Glutamatergic neuron (in vitro differentiated cells): ENCODE results near the gene AATK. TPM values are rescaled to one million over a fixed set of nuclear protein-coding genes. Genes with fewer than 3 reads are reported as not detected.

Source experiments
- DNase-seq: peaks from one replicate; pipeline ENCODE4 v3.0.0; 2022
- H3K27ac Mint-ChIP-seq: one replicate; pipeline ENCODE4 v1.8.0; 2020; ENCODE audit warnings: mild to moderate bottlenecking, mixed read lengths, inconsistent platforms; ENCODE audit not compliant: unreplicated experiment
- H3K27me3 Mint-ChIP-seq: one replicate; pipeline ENCODE4 v1.8.0; 2020; ENCODE audit warnings: mild to moderate bottlenecking, moderate library complexity, mixed read lengths, inconsistent platforms; ENCODE audit not compliant: unreplicated experiment
- H3K36me3 Mint-ChIP-seq: one replicate; pipeline ENCODE4 v1.8.0; 2020; ENCODE audit warnings: mild to moderate bottlenecking, mixed read lengths, inconsistent platforms; ENCODE audit not compliant: unreplicated experiment
- H3K4me1 Mint-ChIP-seq: one replicate; pipeline ENCODE4 v1.8.0; 2020; ENCODE audit warnings: mild to moderate bottlenecking, low read depth, mixed read lengths, inconsistent platforms; ENCODE audit not compliant: unreplicated experiment
- H3K4me3 Mint-ChIP-seq: one replicate; pipeline ENCODE4 v1.8.0; 2020; ENCODE audit warnings: mild to moderate bottlenecking, mixed read lengths, inconsistent platforms; ENCODE audit not compliant: unreplicated experiment
- H3K9me3 Mint-ChIP-seq: one replicate; pipeline ENCODE4 v1.8.0; 2020; ENCODE audit warnings: mild to moderate bottlenecking, moderate library complexity, mixed read lengths, inconsistent platforms; ENCODE audit not compliant: unreplicated experiment
- total RNA-seq: library from RNA; stranded (reverse); fragmentation: NEBNext Ultra II Directional; extraction: Animal tissue kit (Norgen Biotek cat#: 25700); gene quantifications from one replicate; pipeline ENCODE4 v1.2.1, GENCODE V29; 2021; ENCODE audit not compliant: unreplicated experiment
- TF ChIP-seq, protein P1 (sequence below): fragments of 200-600 bp; sonication (generic); IDR thresholded peaks from one replicate; pipeline ENCODE4 v1.5.0; 2021; ENCODE audit not compliant: partially characterized antibody, unreplicated experiment

AATK gene
- total RNA-seq, 1 donor from 2014 or later: 27.0 TPM

DNA sequence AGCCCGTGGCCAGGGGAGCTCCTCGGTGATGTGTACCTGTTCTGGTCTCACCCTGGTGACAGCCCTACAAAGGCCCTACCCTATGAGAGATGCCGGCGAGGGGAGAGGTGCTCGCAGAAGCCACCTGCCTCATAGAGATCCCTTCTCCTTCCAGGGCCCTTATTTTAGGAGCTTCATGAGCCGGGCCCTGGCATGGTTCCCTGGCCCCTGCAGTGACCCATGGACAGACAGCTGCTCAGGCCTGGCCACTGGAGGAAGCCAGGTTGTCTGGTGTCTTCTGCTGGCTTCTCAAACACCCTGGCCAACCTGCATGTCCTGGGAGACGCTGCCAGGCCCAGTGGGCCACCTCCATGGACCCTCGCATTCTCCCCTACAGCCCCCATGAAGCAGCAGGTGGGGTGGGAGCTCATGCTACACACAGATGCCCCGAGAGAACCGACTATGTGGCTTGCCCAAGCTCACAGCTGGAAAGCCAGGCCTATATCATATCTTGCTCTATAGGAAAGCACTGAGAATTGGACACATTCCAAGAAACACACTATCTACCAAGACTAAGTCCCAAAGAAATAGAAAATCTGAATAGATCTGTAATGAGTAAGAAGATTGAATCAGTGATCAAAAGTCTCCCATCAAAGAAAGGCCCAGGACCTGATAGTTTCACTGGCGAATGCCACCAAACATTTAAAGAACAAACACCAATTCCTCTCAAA is 7.2 kb upstream of the AATK start:
- peaks cover 8% of the 10 kb centered on the region for H3K4me1 Mint-ChIP-seq
- H3K36me3 Mint-ChIP-seq: peaks cover 22% of the 10 kb centered on the region
- peaks cover 10% of the 10 kb centered on the region for H3K27me3 Mint-ChIP-seq
- TF ChIP-seq, protein P1, sequence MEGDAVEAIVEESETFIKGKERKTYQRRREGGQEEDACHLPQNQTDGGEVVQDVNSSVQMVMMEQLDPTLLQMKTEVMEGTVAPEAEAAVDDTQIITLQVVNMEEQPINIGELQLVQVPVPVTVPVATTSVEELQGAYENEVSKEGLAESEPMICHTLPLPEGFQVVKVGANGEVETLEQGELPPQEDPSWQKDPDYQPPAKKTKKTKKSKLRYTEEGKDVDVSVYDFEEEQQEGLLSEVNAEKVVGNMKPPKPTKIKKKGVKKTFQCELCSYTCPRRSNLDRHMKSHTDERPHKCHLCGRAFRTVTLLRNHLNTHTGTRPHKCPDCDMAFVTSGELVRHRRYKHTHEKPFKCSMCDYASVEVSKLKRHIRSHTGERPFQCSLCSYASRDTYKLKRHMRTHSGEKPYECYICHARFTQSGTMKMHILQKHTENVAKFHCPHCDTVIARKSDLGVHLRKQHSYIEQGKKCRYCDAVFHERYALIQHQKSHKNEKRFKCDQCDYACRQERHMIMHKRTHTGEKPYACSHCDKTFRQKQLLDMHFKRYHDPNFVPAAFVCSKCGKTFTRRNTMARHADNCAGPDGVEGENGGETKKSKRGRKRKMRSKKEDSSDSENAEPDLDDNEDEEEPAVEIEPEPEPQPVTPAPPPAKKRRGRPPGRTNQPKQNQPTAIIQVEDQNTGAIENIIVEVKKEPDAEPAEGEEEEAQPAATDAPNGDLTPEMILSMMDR: no peak
- H3K27ac Mint-ChIP-seq: peak overlapping the region; percentile 3
- DNase-seq: no peak
- H3K9me3 Mint-ChIP-seq: peaks cover 16% of the 10 kb centered on the region
- no peak overlapping the region for H3K4me3 Mint-ChIP-seq

DNA sequence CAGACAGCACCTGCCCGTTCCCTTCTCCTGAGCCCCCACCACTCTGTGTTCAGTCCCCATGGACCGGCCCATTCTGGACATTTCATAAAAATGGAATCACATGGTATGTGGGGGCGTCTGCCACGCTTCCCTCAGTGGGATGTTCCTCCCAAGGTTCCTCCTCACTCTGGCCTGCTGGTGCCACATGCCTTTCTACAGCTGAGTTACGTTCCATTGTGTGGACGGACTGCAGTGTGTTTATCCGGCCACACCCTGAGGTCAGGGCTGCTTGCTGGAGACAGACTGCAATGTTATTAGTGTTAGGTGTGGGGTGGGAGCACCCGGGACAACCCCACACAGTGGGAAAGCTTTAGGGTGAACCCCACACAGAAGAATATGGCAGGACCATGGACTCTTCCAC is 5.9 kb upstream of the AATK start:
- DNase-seq: no peak
- Mint-ChIP-seq H3K27ac (peak overlapping the region; percentile 93), H3K9me3 (peaks cover 16% of the 10 kb centered on the region), H3K36me3 (peaks cover 22% of the 10 kb centered on the region), H3K4me3 (peak overlapping the region; percentile 26), H3K4me1 (peaks cover 11% of the 10 kb centered on the region), H3K27me3 (peaks cover 10% of the 10 kb centered on the region)
- TF ChIP-seq, protein P1: no peak

DNA sequence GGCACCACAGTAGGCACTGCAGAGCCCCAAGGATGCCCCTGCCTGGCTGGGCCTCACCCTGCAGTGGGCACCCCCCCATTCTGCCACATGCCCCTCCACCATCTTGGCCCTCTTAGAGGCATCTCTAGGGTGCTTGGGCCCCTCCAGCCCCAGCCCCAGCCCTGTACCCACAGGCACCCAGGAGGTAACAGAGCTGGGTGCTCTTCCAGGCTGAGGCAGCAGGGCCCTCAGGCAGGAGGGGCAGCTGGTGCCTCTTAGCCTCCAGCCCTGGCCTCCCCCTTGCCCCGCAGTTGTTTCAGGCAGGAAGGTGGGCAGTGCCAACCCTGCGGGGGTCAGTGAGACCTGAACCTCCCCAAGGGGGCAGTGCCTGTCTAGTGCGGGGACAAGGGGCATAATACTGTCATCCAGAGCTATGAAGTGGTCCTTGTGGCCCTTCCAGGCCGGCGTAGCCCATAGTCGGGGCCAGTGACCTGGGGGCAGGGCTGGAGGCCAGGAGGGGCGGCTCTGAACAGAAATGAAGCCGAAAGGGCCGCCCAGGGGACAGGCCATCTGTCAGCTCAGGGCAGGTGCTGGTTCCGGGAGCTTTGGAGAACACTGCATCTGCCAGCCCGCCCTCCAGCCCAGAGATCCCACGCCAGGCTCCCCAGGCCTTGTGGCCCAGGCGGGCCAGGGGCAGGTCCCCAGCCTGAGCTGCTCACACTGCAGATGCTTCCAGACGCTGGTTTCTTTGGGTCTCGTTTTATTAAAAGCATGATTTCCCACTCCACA is 4.9 kb upstream of the AATK start:
- Mint-ChIP-seq H3K27me3 (peaks cover 10% of the 10 kb centered on the region), H3K4me3 (peak overlapping the region; percentile 26), H3K9me3 (peaks cover 14% of the 10 kb centered on the region), H3K27ac (peak overlapping the region; percentile 93), H3K4me1 (peaks cover 11% of the 10 kb centered on the region), H3K36me3 (peaks cover 21% of the 10 kb centered on the region)
- TF ChIP-seq, protein P1: no peak
- DNase-seq: peak; percentile 77

DNA sequence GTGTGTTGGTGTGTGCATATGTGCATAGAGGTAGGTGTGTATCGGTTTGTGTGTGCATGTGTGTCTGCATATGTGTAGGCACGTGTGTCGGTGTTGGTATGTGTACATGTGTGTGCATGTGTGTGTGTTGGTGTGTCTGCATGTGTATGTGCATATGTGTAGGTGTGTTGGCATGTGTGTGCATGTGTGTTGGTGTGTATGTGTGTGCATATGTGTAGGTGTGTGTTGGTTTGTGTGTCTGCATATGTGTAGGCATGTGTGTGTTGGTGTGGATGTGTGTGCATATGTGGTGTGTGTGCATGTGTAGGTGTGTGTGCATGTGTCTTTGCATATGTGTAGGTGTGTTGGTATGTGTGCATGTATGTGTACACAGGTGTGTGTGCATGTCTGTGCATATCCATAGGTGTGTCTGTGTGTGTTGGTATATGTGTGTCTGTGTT is 3.9 kb upstream of the AATK start:
- peaks cover 10% of the 10 kb centered on the region for H3K27me3 Mint-ChIP-seq
- TF ChIP-seq, protein P1: no peak
- H3K27ac Mint-ChIP-seq: no peak overlapping the region
- peaks cover 11% of the 10 kb centered on the region for H3K36me3 Mint-ChIP-seq
- peaks cover 11% of the 10 kb centered on the region for H3K4me1 Mint-ChIP-seq
- H3K4me3 Mint-ChIP-seq: no peak overlapping the region
- no peak for DNase-seq
- H3K9me3 Mint-ChIP-seq: peaks cover 8% of the 10 kb centered on the region

DNA sequence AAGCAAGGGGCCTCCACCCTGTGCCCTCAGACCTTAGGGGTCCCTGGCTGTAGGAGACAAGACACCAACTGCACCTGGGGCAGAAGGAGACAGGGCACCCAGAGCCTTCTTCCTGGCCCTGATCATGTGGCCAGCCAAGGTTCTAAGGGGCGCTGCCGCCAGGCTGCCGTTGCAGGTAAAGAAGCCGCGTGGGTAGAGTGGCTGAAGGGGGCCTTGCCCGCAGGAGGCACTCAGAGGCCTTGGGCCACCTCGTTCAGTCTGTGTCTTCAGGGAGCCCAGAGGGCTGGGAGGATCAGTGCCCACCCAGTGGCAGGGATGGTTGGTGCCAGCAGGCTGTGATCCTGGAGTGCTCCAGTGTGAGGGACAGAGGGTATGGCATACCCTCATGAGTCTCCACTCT is 1.6 kb upstream of the AATK start:
- peaks cover 17% of the 10 kb centered on the region for H3K4me1 Mint-ChIP-seq
- peak overlapping the region; percentile 68 for H3K4me3 Mint-ChIP-seq
- H3K36me3 Mint-ChIP-seq: no peaks in the 10 kb centered on the region
- H3K27me3 Mint-ChIP-seq: peaks cover 7% of the 10 kb centered on the region
- H3K27ac Mint-ChIP-seq: no peak overlapping the region
- TF ChIP-seq, protein P1: no peak
- DNase-seq: peak; percentile 5
- peaks cover 9% of the 10 kb centered on the region for H3K9me3 Mint-ChIP-seq
